Activated CD4-positive, CD25-positive, alpha-beta regulatory T cell (primary cell): ENCODE data around the gene TRIM9.
A peak's percentile ranks its signal among the peaks of the same experiment; 100 is the strongest.

Source experiments
- DNase-seq, 4 experiments: peaks; one replicate each; lab custom pipeline; 2025; lab: John Stamatoyannopoulos, UW

TRIM9 gene

GRCh38 chr14:51094901-51095853 lies at the start of gene TRIM9:
Gene TRIM9, minus strand, starts transcription at chr14:51095105. Its CDS starts 166 bp downstream, at chr14:51094939.
- peak; percentile 53 to 75 (median 68) for DNase-seq

DNA sequence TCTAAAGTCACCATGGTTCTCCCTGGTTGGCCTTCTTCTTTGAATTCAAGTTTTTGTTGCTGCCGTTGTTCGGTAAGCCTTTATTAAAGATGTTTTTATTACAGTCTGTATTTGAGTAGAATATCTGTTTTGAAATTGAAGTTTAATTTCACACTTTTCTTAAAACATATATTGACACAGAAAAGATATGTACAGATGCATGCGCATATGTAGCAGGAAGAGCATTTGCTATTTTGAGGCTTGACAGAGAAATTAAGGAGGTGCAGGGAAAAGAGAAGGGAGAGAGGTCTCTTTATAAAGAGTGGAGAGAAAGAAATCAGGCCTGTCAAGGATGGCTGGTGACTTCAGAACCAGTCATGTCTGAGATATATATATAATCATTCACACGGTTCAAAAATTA lies 46.0 kb upstream of the TRIM9 start:
- DNase-seq = no peak

DNA sequence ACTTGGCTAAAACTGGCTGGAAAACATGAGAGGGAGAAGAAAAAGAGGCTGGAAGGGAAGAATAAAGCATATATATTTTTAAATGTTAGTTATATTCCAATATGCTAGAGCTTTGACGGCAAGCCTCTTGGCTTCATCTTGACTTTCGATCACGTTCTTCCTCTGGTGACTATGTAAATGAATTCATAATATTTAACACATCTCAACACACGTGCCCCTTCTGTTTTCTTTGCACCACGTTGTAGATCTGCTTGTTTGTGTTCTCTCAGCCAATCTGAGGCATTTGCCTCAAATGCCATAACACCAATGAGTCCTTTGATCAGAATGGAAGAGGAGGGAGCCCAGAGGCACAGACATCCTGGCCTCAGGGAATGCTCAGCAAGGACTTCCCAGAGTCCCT lies 45.4 kb upstream of the TRIM9 start:
- no peak for DNase-seq

- no peak for DNase-seq
Measured at GRCh38 chr14:51139121-51139681, 44.3 kb upstream of the TRIM9 start.

- DNase-seq = no peak
Measured at GRCh38 chr14:51138404-51139103, 43.6 kb upstream of the TRIM9 start.

GRCh38 chr14:51131516-51131915 lies 36.6 kb upstream of the TRIM9 start:
- no peak for DNase-seq

DNA sequence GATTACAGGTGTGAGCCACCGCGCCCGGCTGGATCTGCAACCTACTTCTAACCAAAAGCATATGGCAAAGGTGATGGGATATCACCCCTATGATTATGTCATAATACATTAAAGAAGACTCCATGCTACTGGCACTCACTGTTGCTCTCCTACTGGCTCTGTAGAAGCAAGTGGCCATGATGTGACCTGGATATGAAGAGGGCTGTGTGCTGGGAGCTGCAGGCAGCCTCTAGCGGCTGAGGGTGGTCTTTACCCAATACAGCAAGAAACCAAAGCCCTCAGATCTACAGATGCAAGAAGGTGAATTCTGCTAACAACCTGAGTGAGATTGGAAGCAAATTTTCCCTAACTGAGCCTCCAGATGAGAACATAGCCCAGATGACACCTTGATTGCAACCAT lies 34.2 kb upstream of the TRIM9 start:
- no peak for DNase-seq

DNA sequence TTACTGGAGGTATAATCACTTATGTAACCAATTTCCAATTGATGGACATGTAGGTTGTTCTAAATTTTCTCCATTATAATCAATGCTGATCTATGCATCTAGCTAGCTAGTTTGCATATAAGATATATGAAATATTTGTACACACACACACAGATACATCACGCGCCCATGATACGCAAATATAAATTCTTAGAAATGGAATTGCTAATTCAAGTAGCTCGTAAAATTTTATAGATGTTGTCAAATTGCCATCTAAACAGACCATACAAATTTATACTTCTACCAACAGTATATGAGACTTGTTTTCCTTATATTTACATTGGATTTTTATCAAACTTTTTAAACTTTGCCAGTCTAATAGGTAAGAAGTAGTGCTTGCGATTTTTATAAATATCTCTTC lies 29.1 kb upstream of the TRIM9 start:
- no peak for DNase-seq

DNA sequence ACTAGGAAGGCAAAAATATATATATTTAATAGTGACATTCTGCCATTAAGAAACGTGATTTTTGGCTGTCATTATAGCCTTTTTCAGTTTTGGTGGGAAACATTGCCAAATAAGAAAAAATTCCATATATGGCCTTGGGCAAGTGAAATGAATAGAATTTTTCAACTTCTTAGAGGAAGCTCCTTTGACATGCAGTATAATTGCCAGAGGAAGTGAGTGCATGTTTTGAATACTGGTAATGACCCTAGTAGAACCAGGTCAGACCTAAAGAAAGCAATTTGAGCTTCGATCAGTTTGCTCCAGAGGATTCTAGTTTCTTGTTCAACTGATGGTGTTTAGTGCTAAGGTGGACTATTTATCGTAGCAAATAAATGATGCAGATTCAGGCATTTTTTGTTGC lies 26.2 kb upstream of the TRIM9 start:
- DNase-seq = no peak

DNA sequence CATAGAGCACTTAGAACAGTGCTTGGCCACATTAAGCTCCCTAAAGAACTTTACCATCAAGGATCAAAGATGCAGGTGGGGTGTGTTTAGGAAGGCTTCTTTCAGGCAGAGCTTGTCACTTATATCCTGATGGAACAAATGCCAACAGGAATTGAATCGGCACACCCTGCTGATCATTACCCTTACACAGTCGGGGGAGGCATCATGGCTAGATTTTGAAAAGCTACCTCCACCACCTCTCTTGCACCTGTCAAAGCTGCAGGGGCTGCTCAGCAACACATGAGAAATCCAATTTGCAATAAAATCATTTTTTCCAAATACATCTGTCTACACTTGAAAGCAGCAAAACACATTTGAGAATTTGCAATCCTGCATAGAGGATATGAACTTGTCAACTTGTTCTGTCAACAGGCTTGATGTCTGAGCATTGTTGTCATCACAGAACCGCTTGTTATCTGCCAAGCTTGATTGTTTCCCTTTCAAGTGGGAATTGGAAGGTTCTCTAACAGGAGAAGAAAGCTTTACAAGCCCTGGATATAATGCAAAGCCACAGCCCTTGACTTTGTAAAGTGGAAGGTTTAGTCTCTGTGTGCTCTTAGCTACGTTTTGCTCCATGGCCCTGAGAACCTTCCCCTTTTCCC lies 24.6 kb upstream of the TRIM9 start:
- no peak for DNase-seq

- no peak for DNase-seq
Measured at GRCh38 chr14:51118993-51119392, 24.1 kb upstream of the TRIM9 start.

- no peak for DNase-seq
Measured at GRCh38 chr14:51117593-51117992, 22.7 kb upstream of the TRIM9 start.

- DNase-seq = no peak
Measured at GRCh38 chr14:51116682-51117081, 21.8 kb upstream of the TRIM9 start.

DNA sequence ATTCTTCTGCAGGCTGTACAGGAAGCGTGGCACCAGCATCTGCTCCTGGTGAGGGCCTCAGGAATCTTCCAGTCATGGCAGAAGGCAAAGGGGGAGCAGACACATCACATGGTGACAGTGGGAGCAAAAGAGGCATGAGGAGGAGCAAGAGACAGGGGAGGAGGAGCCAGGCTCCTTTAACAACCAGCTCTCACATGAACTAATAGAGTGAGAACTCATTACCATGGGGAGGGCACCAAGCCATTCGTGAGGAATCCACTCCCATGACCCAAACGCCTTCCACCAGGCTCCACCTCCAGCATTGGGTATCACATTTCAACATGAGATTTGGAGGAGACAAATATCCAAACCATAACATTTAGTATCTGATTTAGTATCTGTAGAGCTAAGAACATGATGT lies 14.7 kb upstream of the TRIM9 start:
- no peak for DNase-seq

DNA sequence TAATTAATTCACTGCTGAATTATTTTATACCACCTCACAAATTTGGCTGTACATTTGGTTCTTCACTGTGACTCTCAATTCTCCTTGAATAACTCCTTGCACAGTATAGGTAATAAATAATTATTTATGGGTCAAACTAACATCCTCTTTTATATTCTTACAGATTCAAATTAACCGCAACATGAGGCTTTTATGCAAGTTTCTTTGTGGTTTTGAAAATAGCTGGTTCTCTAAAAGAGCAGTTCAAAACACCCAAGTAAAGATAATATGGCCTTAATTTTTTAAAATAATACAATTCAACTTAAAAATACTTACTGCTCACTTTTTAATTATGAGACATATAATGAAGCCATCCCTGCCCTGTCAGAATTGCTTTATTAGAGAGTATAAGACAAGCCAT lies 12.9 kb upstream of the TRIM9 start:
- DNase-seq = no peak

- no peak for DNase-seq
Measured at GRCh38 chr14:51104467-51104866, 9.6 kb upstream of the TRIM9 start.

DNA sequence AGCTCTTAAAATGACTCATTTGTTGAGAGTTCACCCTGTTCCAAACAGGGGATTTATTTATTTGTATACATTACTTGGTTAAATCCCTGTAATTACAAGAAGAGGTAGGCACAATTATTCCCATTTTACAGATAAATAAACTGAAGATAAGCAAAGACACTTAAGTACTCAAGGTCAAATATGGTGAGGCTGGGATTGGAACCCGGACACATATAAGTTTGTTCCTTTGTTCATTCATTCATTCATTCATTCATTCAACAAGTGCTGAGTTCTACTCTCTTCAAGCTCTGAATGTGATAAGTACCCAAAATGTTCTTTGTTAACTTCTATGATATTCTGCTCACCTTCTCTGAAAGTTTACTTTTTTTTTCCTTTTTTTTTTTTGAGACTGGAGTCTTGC lies 2.4 kb upstream of the TRIM9 start:
- DNase-seq = no peak

- no peak for DNase-seq
Measured at GRCh38 chr14:51096870-51097269, 2.0 kb upstream of the TRIM9 start.

GRCh38 chr14:51095854-51096823 lies 1.2 kb upstream of the TRIM9 start:
- no peak for DNase-seq

DNA sequence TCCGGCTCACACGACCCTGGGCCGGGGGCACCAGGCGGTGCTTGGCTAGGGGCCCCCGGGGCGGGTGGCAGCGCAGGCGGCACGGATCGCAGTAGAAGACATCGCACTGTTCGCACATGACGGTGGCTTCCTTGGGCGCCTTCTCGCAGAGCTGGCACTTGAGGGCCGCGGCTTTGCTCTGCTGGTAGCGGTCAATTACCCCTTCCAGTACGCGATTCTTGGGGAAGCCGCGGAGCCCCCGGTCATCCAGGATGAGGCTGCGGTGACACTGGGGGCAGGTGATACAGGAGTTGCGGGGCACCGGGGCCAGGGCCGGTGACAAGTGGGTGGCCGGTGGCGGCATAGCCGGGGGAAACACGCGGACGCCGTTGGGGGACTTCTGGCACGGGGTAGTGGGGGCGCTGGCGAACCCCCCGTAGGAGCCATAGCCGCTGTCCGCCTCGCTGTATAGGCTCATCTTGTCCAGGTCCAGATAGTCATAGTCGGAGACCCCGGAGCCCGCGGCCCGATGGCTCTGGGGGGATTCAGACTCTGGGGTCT lies 553 bp downstream of the TRIM9 start:
- DNase-seq = no peak
